Brain pericyte (primary cell): ENCODE measurements around the gene PRKCSH.

ENCODE experiments used
- DNase-seq: peaks from one replicate; pipeline ENCODE4 v3.0.0-alpha.2; 2012; ENCODE audit warnings: low read depth, low spot score

The PRKCSH gene

DNA sequence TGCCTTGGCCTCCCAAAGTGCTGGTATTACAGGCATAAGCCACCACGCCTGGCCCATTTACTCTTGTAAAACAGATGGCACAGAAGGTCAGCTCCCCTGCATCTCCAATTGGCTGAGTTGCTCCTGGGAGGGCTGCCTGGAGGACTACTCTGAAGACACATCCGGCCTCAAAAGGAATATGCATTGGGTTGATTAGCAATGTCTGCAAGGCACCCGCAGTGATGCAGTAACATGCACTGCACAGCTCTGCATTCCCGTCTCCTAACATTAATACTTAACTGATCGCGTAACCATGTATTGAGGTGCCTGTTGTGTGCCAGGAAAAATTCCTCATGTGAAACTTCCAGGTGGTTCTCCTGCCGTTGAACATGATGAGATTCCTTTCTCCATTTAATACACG lies 40.4 kb downstream of the PRKCSH start:
- DNase-seq: no peak

DNA sequence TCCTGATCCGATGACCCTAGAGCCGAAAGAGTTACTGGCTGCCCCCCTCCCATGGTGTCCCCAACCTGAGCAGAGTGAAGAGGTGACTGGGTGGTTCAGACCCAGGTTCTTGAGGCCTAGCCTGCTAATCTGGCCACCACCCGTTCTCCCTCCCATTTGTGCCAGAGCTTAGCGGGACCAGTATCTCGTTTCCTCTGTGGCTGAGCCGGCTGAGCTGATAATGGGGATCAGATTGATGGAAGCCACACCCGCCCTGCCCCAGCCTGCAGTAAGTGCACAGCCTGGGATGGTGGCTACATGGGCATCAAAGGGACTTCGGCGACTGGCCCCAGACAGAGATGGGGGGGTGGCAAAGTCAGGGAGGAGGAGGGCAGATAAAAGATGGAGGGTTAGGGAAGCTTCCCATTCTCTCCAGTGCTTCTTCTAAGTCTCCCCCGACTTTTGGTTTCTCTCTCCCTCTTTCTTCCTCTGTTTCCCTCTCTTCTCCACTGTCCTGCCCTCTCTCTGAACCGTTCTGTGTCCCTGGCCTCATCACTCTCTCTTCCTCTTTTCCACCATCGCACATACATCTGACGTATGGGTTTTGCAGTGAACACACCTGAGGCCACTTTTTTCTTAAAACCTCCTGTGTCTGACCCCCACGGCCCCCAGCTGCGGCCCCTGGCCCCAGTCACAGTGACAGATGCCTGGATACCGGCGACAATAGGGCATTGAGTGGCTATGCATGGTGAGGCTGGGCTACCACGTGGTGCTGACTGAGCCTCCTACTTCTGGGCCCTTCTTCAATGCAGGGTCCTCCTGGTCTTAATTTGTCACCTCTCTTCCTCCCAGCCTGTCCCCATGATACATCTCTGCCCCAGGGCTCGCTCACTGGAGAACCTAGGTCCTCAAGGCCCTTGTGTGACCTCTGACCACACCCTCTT lies 43.0 kb downstream of the PRKCSH start:
- DNase-seq: no peak

DNA sequence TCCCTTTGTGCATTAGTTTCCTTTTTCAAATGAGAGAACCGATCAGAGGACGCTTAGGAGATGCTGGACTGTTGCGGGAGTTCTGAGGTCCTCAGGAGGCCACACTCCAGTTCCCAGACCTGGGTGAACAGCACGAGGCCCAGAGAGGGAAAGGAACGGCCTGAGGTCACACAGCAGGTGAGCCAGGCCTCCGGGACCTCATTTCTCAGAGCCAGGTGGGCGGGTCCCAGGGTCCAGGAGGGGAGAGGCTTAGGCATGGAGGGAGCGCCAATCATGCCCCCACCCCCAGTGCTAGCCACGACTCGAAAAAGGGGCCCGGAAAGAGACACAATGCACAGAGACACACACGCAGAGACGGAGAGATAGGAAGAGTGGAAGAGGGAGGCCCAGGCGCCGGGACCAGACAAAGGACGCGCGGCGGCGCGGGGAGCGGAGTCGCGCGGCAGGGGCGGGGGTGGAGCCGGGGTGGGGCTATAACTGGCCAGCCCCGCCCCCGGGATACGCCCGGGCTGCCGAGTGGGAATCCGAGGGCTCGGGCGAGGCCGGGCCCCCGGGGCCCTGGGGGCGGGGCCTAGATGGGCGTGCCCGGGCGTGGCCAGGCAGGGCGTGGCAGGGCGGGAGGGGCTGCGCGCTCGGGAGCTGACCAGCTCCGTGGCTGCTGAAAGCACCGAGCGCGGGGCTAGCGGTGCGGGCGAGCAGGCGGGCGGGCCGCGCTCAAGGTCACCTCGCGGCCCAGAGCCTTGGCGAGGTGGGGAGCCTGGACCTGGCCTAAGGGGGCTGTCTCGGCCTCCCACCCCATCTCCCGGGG lies 43.9 kb downstream of the PRKCSH start:
- no peak for DNase-seq

DNA sequence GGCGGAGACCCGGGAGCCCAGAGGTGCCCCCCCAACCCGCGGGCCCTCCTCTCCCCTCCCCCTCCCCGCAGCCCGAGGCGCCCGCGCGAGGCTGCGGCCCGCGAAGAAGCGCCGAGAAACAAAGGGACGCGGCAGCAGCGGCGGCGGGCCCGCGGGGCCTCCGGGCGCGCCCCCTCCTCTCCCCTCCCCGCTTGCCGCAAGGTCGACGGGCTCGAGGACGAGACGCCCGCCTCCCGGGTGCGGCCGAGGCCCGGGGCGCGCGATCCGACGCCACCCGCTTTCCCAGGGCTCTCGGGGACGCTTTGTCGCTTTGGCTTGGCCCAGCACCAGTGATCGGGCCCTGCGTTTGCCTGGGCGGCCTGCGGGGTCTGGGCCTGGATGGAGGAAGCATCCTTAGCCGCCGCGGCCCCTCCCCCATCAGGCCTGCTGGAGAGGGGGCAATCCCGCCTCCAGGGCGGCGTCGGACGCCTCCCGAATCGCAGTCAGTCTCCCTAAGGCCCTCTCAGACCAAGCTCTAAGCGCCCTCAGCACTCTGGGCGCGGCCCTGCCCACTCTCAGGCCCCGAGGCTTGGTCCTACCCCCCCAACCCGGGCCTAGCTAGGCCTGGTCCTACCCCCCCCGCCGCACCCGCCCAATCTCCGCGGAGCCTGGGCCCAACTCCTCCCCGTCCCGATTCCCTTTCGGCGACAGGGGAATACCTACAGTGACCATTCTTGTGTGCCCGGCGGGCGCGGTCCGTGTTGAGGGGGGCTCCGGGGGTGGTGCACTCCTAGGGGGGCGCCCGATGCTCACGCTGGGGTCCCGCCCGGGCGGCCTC lies 44.7 kb downstream of the PRKCSH start:
- DNase-seq: no peak

DNA sequence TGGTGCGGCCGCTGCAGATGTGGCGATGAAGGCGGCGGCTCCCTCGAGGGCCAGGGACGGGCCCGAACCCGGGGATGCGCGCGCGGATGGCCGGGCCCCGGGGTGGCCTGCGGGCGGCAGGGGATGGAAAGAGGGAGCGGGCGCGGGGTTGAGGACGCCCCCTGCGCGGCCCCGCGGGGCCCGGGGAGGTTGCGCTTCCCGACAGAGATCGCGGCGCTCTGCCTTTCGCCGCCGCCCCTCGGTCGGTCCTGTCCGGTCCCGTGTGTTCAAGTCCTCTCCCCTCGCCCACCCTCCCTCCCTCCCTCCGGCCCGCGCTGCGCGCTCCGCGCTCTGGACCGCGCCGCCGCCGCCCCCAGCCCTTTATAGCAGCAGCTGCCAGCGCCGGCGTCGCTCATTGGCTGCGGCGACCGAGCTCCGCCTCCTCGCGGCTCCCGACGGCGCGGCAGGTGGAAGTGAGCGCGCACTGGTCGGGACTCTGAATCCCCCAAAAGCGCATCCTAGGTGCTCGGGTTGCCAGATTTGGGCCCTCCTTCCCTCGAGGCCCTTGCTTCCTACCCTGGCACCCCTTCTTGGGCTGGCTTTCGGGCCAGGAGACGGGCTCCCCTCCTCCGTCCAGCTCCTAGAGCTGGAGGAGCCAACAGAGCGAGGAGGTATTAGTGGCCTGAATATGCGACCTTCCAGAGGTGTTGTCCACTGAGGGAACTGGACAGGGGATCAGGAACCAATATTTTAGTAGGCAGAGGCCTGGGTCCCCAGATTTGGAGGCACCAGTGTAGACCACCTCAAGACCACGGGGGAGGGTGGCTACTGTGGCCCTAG lies 45.5 kb downstream of the PRKCSH start, which contains the start of gene ELAVL3:
TSS of gene ELAVL3 (minus strand) at position 332 of the 819 bp plus-strand sequence. CDS start 438 bp downstream, outside the sequence.
- no peak for DNase-seq

DNA sequence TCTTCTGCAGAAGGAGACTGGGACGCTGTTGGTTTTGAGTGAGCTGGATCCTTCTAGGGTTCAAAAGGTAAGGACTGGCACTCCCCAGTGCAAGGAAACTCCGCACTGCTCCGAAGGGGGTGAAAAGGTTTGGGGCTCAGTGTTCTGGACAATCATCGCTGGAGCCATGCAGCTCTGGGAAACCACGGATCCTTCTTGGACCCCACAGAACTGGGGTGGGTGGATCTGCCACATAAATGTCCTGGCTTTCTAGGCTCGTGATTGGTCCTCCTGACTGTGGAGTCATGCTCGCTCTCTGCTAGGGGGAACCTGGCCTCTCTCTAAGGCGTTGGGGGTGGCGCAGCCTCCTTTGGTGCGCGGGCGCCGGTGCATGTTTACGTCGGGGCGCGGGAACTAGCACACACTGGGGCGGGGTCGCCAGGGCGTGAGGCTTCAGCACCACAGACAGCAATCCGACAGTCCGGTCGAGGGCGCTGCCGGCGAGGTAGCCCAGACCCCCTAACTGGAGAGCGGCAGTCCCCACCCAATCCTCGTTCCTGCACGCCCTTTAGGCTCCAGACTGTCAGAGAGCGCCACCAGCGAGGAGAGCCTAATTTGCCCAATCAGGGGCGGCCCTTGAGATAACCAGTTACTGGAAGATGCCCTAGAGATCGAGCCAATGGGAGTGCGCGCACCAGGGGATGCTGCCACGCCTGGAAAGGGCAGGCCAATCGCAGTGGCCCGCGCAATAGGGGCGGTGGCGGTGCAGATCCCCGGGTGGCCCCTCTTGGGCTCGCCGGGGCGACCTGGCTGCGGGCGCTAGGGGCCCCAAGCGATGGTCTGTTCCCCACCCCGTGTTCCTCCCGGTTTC lies 46.3 kb downstream of the PRKCSH start:
- no peak for DNase-seq

DNA sequence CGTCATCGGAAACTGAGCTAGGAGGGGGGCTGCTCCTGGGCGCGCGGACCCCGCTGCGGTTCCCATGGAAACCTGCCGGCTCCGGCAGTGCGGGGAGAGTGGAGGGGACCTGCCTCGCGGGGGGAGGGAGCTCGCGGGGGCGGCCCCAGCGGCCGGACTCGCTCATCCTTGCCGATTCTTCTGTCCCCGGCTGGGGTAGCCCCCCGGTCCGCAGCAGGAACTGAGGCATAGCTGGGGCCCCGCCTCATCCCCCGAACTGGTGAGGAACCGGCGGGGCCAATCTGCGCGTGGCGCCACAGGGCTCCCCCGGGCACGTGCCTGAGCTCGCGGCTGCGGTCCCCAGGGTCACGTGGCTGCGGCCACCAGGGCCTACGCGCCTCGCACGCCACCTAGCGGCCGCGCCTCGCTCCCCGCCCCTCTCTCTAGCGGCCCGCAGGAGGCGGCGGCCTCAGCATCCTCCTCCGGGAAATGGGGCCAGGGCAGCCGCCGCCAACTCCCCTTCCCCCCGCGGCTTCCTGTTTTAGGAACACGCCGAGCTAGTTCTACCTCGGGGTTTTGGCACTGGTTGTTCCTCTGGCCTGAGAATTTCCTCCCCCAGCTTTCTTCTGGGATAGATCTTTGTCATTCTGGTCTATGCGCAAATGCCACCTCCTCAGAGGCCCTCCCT lies 47.1 kb downstream of the PRKCSH start:
- peak; percentile 31 for DNase-seq

DNA sequence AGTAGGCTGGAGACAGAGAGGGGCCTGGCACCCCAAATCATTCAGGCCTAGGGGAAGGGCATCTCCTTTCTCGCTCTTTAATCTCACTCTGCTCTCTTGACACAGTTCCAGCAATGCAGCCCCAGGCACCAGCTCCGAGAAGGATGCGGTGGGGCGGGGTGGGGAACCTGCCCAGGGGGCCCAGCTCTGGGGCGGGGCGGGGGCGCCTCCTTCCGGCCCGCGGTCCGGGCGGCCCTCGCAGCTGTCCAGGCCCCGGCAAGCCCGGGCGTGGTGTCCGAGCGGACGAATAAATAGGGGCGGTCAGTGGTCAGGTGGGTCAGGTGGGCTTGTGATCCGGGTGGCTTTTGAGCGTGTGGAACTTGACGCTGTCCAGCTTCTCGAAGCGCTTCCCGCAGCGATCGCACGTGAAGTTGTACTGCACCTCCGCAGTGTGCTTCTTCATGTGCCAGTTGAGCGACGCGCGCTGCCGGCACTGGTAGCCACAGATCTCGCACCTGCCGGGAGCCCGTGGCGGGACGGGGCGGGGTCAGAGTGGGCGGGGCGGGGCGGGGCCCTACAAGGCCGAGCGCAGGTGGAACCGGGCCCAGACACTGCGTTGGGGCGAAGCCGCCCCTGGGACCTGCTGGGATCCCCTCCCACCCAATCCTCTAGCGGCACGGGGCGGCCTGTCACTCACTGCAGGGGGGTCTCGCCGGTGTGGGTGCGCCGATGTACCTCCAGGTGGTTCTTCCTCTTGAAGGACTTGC lies 48.1 kb downstream of the PRKCSH start:
- no peak for DNase-seq

DNA sequence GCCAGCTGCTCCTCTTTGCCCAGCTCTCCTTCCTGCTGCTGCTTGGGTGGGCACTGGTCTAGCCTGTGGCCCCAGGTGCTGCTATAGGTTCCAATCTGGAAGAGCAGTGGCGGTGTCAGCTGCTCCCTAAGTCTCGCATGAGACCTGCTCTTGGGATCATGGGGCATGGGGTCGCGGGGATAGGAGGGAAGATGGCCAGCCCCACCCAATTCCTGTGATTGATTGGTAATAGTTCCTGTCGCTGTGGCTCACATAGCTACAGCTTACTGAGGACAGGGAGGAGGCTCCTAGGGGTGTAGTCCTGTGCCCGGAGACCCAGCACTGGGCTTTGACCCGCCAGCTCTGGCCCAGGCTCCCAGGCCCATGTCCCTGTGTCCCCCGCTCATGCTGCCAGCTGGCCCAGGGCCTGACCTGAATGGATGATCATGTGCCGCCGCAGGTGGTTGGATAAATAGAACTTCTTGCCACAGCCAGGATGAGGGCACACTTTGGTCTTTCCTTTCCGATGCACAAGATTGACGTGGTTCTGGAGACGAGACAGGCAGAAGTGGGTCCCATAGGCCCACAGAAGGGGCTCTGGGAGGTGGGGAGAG lies 49.9 kb downstream of the PRKCSH start:
- DNase-seq: no peak

DNA sequence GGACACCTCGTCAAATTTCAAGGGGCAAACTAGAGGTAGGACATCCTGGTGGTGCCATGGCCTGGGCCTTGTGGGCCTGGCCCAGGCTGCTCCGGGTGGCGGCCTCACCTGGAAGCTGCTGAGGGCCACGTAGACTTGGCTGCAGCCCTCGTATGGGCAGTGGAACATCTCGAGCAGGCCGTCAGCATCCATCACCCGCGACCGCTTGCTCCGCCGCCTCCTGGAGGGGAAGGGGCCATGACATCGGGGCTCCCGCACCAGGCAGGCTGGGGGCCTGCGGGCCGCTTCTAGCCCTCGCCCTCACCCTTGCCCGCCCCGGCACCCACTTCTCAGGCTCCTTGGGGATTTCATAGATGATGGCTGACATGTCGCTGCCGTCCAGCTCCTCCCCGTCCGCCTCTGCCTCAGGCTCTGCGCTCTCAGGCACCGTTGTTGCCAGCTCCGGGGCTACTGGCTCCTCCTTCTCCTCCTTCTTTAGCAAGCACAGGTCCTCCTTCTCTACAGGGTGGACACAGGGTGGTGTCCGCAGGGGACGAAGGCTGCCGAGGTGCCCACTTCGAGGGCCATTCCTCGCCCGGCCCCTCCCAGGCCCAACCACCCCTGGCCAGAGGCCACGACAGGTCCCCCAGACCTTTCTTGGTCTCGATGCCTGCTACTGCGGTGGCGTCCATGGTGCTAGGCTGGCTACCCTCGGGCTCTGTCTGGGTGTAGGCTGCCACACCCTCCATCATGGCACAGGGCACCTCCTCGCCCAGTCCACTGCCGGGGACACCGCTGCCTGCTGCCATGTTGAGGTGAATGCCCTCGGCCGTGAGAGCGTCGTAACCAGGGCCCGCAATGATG lies 51.4 kb downstream of the PRKCSH start:
- DNase-seq: no peak

DNA sequence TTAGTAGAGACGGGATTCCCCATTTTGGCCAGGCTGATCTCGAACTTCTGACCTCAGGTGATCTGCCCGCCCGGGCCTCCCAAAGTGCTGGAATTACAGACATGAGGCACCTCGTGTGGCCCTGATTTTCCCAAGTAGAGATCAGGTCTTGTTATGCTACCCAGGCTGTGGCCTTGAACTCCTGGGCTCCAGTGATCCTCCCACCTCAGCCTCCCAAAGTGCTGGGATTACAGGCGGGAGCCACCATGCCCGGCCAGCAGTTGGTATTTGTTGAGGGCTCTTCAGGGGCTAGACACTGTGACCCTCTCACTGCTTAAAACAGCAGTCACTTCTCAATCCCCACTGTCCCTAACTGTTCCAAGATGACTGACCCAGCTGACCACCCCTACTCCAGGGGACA lies 53.9 kb downstream of the PRKCSH start:
- no peak for DNase-seq

DNA sequence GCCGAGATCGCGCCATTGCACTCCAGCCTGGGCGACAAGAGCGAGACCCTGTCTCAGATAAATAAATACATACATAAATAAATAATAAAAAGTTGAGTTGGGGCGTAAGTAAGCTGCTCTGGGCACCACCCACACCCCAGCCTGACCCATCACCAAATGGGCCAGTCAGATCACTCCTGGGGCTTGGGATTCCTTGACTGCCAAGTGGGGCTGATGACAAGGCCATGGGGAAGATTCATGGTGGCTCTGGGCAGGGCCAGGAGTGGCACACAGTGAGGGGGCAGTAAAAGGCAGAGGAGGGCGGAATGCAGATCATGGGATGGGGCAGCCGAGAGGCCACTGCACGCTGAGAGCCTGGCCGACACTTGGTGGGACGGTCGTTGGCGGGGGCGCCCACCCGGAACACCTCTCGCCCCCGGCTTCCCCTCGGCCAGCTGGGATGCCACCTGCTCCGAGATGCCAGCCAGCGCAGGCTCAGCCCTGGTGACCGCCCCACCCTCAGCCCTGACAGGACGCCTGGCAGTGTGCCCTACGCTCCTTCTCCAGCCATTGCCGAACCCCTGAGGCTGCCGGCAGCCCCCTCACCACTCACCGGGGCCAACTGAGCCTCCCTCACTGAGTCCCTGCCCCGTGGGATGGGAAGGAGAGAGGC lies 59.3 kb downstream of the PRKCSH start:
- no peak for DNase-seq

DNA sequence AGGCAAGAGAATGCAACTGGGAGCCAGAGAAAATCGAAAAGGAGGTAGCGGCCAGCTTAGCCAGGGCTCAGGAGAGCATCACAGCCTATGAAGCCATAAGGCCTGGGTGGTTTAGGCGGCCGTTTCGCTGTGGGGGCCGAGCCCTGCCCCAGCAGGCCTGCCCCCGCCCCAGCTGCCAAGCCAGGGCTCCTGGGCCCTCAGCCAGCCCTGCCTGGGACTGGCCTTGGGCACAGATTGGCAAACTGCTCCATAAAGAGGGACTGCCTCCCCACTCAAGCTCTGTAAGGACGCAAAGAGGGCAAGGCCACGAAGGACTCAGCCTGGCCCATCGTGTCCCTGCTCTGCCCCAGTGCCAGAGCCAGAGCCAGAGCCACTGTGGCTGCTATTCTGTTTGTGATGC lies 60.0 kb downstream of the PRKCSH start:
- DNase-seq: no peak

DNA sequence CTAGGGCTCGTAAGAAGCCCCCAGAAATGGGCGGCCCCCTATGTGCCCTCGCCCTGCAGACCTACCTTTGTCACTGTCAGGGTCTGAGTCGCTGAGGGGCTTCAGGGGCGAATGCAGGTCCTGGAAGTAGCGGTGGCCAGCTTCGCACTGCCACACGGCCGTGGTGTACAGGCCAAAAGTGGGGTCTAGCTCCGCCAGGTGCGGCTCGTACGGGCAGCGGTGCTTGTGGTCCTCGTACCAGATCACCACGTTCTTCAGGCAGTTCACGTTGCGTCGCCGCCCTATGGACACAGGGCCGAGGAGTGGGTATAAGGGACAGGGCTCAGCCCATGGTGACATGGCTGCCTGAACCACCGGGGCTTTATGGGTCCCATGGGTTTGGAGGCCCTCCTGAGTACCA lies 60.5 kb downstream of the PRKCSH start:
- no peak for DNase-seq

DNA sequence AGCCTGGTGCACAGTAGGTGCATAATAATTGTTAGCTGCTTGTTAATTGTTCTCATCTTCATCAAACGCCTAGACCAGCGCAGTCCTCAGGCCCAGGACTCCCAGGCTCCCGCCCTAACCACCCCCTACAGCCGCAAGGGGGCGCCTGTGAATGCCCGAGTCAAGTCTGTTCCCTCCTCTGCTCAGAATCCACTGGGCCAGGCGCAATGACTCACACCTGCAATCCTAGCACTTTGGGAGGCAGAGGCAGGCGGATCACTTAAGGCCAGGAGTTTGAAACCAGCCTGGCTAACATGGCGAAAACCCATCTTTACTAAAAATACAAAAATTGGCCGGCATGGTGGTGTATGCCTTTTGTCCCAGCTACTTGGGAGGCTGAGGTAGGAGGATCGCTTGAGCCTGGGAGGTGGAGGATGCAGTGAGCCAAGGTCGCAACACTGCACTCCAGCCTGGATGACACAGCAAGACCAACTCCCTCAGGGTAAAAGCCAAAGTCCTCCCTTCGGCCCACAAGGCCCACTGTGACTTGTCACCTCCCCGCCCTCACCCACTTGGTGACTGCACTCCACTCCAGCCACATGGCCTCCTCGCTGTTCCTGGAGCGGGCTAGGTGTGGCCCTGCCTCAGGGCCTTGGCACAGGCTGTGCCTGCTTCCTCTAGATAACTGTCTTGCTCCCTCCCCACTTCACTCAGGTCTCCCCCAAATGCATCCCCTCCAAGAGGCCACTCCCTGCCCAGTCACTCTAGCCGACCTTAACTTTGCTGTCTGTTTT lies 61.1 kb downstream of the PRKCSH start:
- no peak for DNase-seq

DNA sequence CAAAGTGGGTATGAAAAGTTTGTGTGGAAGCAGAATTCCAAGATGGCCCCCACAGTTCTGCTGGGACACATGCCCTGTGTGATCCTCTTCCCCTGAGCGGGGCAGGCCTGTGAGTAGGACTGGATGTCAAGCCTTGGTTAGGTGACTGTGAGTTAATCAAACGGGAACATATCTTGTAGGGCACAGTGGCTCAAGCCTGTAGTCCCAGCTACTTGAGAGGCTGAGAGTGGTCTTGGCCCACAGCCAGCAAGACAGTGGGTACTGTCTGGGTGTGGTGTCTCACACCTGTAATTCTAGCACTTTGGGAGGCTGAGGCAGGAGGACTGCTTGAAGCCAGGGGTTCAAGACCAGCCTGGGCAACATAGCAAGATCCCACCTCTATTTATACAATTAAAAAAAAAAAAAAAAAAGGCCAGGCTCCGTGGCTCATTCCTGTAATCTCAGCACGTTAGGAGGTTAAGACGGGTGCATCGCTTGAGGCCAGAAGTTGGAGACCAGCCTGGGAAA lies 63.8 kb downstream of the PRKCSH start:
- DNase-seq: no peak
